ENCODE results near the gene CYTH4.
"Not testable (repeated sequence)": the region's sequence is repeated elsewhere in the genome, so short reads cannot be mapped to it uniquely, and the experiment has no call there.

Gene CYTH4

GRCh38 chr22:37248251-37248650 is 34.1 kb upstream of the CYTH4 start:
- peak; percentile 41 for DNase-seq

DNA sequence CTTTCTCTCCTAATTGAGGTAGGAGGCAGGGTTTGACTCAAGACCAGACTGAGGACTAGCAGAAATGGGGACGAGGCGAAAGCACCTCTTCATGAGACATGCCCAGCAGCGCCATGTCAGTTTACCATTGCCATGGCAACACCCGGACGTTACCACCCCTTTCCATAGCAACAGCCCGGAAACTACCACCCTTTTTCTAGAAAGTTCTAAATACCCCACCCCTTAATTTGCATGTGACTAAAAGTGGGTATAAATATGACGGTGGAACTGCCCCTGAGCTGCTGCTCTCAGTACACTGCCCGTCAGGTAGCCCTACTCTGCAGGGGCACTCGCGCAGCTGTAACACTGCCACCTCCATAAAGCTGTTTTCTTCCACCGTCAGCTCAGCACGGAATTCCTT is 32.3 kb upstream of the CYTH4 start:
- no peak for DNase-seq

- DNase-seq = not testable (repeated sequence)
These were observed 30.5 kb upstream of the CYTH4 start for GRCh38 chr22:37251836-37252235.

- peak; percentile 16 for DNase-seq
These were observed 29.1 kb upstream of the CYTH4 start for GRCh38 chr22:37253126-37253660.

DNA sequence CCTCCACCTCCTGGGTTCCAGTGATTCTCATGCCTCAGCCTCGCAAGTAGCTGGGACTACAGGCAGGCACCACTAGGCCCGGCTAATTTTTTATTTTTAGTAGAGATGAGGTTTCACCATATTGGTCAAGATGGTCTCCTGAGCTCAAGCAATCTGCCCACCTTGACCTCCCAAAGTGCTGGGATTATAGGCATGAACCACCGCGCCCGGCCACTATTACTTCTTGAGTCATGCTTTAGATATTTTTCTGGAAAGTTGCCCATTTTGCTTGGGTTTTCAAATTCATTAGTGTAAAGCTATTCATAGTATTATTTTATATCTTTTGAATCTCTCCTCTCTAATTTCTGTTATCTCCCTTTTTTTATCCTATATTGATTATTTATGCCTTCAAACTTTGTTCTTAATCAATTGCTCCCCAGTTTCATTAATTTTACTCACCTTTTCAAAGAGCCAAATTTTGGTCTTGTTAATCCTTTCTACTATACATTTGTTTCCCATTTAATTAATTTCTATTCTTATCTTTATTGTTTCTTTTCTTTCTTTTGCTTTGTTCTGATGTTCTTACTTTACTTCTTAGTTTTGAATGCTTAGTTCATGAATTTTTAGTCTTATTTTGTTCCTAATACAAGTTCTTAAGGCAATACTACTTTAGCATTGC is 28.0 kb upstream of the CYTH4 start:
- DNase-seq = peak; percentile 83

DNA sequence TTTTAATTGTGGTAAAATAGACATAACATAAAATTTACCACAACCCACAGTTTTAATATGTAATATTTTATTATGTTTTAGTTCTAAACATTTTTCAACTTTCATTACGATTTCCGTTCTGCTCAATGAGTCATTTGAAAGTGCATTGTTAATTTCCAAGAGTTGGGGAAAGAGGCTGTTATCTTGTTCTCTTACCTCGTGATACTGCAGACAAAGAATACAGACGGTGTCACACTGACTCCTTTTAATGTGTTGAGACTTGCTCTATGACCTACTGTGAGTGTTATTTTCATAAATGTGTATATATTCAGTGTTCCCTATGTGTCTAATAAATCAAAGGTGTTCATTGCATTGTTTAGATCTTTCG is 27.5 kb upstream of the CYTH4 start:
- no peak for DNase-seq

- DNase-seq = no peak
These were observed 26.7 kb upstream of the CYTH4 start for GRCh38 chr22:37255558-37256006.

- no peak for DNase-seq
These were observed 26.1 kb upstream of the CYTH4 start for GRCh38 chr22:37256075-37256726.

DNA sequence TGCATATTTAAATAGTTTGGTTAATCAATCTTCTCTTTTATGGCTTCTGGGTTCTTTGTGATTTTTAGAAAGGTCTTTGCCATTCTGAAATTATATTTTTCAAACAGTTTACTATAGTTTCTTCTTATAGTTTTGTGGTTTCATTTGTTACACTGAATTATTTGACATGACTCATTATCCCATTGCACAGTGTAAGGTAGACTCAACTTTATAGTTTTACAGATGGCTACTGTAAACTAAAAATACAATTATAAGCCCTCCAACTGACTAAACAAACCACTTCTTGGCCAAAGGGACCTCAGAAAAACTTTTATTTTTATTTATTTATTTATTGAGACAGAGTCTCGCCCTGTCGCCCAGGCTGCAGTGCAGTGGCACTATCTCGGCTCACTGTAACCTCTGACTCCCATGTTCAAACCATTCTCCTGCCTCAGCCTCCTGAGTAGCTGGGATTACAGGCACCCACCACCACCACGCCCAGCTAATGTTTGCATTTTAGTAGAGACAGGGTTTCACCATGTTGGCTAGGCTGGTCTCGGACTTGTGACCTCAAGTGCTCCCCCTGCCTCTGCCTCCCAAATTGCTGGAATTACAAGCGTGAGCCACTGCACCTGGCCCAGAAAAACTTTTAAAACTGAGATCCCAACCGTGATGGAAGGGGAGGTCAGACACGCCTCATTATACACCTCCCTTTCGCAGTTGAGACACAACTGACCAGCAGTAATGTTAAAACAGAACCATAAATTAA is 24.1 kb upstream of the CYTH4 start:
- no peak for DNase-seq

DNA sequence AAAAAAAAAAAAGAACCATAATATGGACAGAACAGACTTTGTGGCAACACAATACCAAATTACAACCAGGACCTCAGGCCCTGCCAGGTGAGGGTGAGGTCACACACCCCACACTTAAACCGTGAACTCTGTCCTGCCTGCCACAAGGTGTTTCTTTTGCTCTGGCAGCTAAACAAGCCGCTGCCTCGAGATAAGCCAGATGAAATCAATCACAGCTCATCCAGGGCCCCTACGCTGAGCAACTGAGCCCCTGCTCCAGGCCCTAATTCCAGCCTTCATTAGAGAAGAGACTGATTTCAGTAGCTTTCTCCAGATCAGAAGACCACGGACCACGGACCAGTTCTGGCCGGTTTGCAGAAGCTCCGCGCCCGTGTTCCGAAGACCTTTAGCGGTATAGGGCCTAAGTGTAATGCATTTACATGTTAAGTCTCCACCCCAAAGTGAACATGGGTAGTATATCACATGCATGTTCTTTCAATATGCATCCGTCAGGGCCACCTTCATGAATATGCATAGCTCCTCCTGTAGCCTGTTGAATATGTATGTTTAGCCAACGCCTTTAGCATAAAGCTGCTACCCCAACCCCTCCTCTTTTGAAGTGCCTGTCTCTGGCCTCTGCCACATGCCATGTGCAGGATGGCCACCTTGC is 23.4 kb upstream of the CYTH4 start:
- DNase-seq = no peak

DNA sequence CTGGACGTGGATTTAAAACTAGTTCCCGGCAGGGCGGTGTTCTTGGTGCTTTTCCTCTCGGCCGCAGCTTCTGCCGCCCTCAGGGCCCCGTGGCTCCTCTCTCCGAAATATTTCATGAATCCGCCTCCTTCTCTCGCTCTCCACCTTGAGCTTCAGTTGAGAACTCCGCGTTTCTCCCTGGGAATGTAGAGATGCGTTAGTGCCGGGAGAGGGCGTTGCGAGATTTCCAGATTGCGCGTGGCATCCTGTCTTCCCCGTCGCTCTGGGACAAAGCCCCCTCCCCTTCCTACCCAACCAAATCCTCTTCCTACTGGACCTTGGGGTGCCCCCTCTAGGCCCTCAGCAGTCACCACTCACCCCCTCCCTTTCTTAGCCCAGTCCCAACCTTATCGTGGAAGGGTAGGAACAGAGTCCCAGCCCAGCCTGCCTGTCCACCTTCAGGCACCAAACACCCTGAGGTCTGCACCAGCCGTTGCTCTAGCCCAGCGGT is 22.7 kb upstream of the CYTH4 start:
- DNase-seq = peak; percentile 54

DNA sequence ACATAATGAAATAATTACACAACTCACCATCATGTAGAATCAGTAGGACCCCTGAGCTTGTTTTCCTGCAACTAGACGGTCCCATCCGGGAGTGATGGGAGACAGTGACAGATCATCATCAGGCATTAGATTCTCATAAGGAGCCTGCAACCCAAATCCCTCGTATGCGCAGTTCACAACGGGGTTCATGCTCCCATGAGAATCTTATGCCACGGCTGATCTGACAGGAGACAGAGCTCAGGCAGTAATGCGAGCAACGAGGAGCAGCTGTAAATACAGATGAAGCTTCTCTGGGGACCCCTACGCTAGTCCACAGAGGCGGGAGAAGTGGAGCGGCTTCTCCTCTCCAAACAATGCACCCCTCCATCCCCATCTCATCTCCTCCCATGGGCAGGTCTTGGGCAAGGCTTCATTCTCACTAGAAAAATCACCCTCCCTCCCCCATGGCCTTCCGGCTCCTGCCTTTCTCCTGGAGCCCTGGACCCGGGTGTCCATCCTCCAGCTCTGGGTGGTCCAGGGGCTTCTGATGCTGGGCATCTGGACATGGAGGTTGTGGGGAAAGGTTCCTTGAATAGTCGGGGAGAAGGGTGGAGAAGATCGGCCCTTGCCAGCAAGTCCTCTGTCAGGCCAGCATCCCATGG is 22.0 kb upstream of the CYTH4 start:
- DNase-seq = no peak

DNA sequence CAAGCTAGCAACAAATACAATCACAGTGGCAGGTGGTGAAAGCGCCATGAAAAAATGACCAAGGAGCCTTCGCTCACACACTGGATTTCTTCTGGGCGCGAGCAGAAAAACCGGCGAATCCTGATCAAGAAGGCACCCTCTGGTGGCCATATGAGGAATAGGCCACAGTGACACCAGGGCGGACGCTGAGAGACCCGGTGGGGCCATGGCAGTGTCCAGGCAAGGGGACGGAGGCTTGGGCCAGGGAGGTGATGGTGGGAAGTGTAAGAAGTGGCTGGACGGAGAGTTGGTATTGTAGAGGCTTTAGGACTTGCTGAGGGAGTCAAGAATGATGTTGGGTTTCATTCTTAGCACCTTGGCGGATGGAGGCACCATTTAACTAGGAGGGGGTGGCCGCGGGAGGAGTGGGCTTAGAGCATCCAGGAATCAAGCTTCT is 21.4 kb upstream of the CYTH4 start:
- peak; percentile 56 for DNase-seq

DNA sequence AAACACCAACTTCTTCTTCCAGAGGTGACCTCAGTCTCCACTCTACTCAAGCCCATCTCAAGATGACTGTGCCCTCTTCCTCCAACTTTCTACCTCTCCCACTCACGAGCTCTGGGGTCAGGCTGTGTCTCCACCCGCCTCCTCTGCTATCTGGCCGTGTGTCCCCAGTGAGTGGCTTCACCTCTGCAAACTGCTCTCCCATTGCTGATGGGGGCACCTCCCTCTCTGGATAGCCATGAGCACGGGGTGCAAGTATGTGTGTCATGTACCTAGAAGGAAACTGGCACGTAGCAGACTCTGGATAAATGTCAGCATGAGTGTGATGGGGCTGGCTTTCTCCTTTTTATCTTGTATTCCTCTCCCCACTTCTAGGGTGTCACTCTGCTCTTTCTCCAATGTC is 20.0 kb upstream of the CYTH4 start:
- DNase-seq = no peak

DNA sequence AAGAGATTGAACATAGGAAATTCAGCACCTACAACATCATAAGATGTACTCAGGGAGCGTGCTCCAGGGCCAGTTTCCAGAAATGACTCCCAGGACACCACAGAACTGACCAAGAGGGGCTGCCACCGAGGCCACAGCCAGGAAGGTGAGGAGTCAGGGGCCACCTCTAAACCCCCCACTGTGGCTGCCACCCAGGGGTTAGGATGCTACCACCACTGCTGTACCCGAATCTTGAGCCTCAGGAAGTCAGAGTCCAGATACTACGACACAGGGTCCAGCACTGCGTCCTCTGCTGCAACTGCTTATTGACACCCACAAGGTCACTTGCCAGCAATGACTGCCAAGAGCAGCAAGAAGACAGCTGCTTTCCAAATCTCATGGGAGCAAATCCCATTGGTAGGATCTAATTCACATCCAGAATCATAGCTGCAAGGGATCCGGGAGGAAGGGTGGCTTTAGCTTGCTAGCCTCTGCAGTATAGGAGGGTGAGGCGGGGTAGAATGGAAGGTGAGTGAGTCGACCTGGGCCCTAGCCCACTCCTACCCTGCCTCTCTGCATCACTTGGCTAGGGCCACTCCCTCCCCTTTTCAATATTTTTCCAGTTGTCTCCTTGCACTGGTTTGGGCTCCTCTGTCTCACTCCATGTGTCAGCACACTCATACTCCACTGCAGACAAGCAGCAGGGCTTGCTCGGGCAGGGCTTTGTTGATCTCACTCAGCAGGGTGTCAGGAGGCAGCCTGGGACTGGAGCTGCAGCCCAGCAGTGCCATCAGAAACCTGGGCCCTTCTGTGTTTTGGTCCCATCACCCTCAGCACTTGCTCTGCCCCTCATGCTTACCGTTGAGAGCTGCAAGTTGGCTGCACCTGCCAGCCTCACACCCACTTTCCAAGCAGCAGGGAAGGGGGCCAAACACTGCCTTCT is 18.1 kb upstream of the CYTH4 start:
- DNase-seq = no peak

GRCh38 chr22:37266581-37267134 is 15.7 kb upstream of the CYTH4 start:
- DNase-seq = no peak

DNA sequence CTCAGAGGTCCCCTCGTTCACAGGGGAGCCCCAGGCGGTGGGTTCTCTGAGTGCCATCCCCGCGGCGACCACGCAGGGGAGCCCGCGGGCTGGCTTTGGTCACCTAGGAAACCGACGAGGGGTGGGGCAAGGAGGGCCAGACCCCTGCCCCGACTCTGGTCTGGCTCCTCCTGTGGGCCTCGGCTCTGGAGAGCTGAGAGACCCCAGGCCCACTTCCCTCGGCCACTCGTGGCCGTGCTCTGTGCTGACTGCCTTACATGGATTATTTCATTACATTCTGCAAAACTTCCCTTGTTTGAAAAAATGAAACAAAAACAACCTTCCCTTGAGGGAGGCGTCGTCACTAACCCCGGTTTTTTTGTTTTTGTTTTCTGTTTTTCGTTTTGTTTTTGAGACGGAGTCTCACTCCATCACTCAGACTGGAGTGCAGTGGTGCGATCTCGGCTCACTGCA is 15.1 kb upstream of the CYTH4 start:
- no peak for DNase-seq

DNA sequence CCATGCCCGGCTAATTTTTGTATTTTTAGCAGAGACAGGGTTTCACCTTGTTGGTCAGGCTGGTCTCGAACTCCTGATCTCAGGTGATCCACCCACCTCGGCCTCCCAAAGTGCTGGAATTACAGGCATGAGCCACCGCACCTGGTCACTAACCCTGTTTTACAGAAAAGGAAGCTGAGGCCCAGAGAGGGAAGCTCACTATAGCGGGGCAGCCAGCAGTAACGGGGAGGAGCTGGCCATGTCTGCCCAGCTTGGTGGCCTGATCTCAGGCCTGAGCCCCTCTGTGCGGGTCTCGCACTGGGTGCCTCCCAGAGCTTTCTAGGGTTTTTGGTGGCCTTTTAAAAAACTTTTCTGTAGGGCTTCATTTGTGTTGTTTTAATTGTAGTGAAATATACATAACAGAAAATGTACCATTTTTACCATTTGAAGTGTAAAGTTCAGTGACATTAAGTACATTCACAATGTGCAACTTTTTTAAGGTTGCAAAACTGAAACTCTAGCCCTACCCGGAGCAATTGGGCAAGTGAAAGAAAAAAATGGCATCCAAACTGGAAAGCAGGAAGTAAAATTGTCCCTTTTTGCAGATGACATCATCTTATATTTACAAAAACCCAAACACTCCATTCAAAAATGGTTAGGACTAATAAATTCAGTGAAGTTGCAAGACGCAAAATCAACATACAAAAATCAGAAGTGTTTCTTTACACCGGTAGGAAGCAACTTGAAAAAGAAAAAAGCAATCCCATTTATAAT is 14.5 kb upstream of the CYTH4 start:
- DNase-seq = no peak

GRCh38 chr22:37269936-37270678 is 12.2 kb upstream of the CYTH4 start:
- no peak for DNase-seq

Data from fibroblast of skin of back (primary cell).